ENCODE measurements around the gene RAG2. TPM values are rescaled to one million over a fixed set of nuclear protein-coding genes. Genes with fewer than 3 reads are reported as not detected.

Gene RAG2
- total and polyA plus RNA-seq, 8 donors, result not detected

GRCh38 chr11:36620246-36620645 is 22.2 kb upstream of the RAG2 start:
- intact Hi-C loops (cut with DNase I), result loop anchor here in 1 of 3 donors (5.0 kb wide), 1 partner anchor 53 kb away; the partner anchor contains the start of gene RAG1

GRCh38 chr11:36619502-36619901 is 21.5 kb upstream of the RAG2 start:
- Histone ChIP-seq H3K27me3 (no peaks in the 10 kb centered on the region), H3K9me3 (no peaks in the 10 kb centered on the region), H3K4me3 (no peak overlapping the region), H3K4me1 (peaks cover 0 to 6% (median 0%) of the 10 kb centered on the region in 3 donors), H3K27ac (no peak overlapping the region), H3K36me3 (no peaks in the 10 kb centered on the region)
- intact Hi-C loops (cut with DNase I), result no loop called here
- DNase-seq, result no peak
- FAIRE-seq, result no peak
- no peak for ATAC-seq
- WGBS, 2 donors, result 20 to 22% methylated on average over 5 of the region's 5 CpGs
- no peak for TF ChIP-seq CTCF (IDR thresholded peaks at IDR 0.05)

More at GRCh38 chr11:36620246-36620645, 22.2 kb upstream of the RAG2 start:
- ATAC-seq (no peak), FAIRE-seq (no peak), DNase-seq (no peak)
- TF ChIP-seq CTCF (IDR thresholded peaks at IDR 0.05), result no peak
- Histone ChIP-seq H3K9me3 (no peaks in the 10 kb centered on the region), H3K27ac (no peak overlapping the region), H3K36me3 (no peaks in the 10 kb centered on the region), H3K4me3 (no peak overlapping the region), H3K4me1 (peaks cover 0 to 6% (median 0%) of the 10 kb centered on the region in 3 donors), H3K27me3 (no peaks in the 10 kb centered on the region)

- 85 to 86% methylated on average over 3 of the region's 3 CpGs for WGBS, 2 donors
- H3K27me3 ChIP-seq, result no peaks in the 10 kb centered on the region
- H3K4me3 ChIP-seq, result no peak overlapping the region
- DNase-seq (no peak), ATAC-seq (no peak), FAIRE-seq (no peak)
- no peak overlapping the region for H3K27ac ChIP-seq
- intact Hi-C loops (cut with DNase I), result no loop called here
- peaks cover 0 to 6% (median 0%) of the 10 kb centered on the region in 3 donors for H3K4me1 ChIP-seq
- no peak for TF ChIP-seq CTCF (IDR thresholded peaks at IDR 0.05)
- H3K9me3 ChIP-seq, result no peaks in the 10 kb centered on the region
- no peaks in the 10 kb centered on the region for H3K36me3 ChIP-seq
These were observed 20.5 kb upstream of the RAG2 start for GRCh38 chr11:36618363-36619047.

GRCh38 chr11:36617543-36618362 is 19.7 kb upstream of the RAG2 start:
- intact Hi-C loops (cut with DNase I), result no loop called here
- peaks cover 0 to 6% (median 0%) of the 10 kb centered on the region in 3 donors for H3K4me1 ChIP-seq
- 85 to 90% methylated on average over 6 of the region's 6 CpGs for WGBS, 2 donors
- H3K9me3 ChIP-seq, result no peaks in the 10 kb centered on the region
- TF ChIP-seq CTCF (IDR thresholded peaks at IDR 0.05), result no peak
- no peak for ATAC-seq
- no peak for DNase-seq
- FAIRE-seq, result no peak
- no peak overlapping the region for H3K4me3 ChIP-seq
- H3K27ac ChIP-seq, result no peak overlapping the region
- H3K36me3 ChIP-seq, result no peaks in the 10 kb centered on the region
- H3K27me3 ChIP-seq, result no peaks in the 10 kb centered on the region

Data from pancreas (tissue), 10 donors.